Measurements from ENCODE around the gene HMCN1. TPM values are rescaled to one million over a fixed set of nuclear protein-coding genes. Genes with fewer than 3 reads are reported as not detected.

Gene HMCN1
- total RNA-seq, 4 donors from 2014 or later, result 53.0 to 87.9 (median 76.8) TPM

DNA sequence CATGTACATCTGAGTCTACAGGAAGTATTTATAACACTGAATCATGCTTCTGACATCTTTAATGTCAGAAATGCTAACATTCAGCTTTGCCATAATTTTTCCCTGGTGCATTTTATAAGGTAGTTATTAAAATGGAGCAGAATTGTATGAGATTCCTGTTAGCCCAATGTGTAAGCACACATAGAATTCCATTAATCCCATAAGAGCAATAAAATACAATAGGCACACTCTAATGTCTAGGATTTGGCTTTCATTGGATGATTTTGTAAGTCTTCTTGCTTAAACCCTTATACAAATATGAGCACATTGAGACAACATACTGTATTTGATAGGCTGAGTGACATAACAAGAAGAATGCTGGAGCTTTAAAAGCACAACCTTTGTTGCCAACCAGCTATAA lies 256.4 kb downstream of the HMCN1 start:
- no peak overlapping the region for H3K27ac ChIP-seq (replicated peaks in 1 of 4)
- no peaks in the 10 kb centered on the region for H3K27me3 ChIP-seq
- intact Hi-C loops (cut with DNase I), result no loop called here

DNA sequence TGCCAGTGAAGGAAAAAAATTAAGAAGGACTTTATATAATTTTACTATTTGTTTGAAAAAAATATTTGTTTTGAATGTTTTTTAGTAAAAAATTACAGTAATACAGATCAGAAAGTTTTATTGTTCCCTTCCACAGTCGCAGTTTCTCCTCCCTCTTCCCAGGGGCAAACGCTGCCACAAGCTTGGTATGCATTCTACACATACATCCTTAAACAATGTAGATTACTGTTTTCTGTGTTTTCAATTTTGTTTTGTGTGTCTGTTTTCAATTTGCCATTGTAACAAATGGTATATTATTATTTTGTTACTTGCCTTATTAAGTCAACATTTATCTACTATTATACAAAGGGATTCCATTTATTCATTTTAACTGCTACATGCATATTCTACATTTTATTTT lies 257.1 kb downstream of the HMCN1 start:
- no peak for DNase-seq (ENCODE audit: extremely low spot score)
- Histone ChIP-seq H3K27me3 (no peaks in the 10 kb centered on the region), H3K4me3 (no peak overlapping the region), H3K9me3 (no peaks in the 10 kb centered on the region), H3K4me1 (peaks cover 0 to 6% (median 2%) of the 10 kb centered on the region in 4 donors), H3K27ac (replicated peaks in 1 of 4) (no peak overlapping the region), H3K36me3 (peaks cover 0 to 19% (median 3%) of the 10 kb centered on the region in 4 donors)
- intact Hi-C loops (cut with DNase I), result no loop called here
- 85% methylated on average over 2 of the region's 2 CpGs for WGBS
- TF ChIP-seq EP300 (IDR thresholded peaks at IDR 0.05), result no peak
- TF ChIP-seq, protein P1, sequence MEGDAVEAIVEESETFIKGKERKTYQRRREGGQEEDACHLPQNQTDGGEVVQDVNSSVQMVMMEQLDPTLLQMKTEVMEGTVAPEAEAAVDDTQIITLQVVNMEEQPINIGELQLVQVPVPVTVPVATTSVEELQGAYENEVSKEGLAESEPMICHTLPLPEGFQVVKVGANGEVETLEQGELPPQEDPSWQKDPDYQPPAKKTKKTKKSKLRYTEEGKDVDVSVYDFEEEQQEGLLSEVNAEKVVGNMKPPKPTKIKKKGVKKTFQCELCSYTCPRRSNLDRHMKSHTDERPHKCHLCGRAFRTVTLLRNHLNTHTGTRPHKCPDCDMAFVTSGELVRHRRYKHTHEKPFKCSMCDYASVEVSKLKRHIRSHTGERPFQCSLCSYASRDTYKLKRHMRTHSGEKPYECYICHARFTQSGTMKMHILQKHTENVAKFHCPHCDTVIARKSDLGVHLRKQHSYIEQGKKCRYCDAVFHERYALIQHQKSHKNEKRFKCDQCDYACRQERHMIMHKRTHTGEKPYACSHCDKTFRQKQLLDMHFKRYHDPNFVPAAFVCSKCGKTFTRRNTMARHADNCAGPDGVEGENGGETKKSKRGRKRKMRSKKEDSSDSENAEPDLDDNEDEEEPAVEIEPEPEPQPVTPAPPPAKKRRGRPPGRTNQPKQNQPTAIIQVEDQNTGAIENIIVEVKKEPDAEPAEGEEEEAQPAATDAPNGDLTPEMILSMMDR (IDR thresholded peaks at IDR 0.05), result no peak
- TF ChIP-seq POLR2A (IDR thresholded peaks at IDR 0.05; ENCODE audit: low read depth), result no peak
- no peak for TF ChIP-seq POLR2AphosphoS5 (IDR thresholded peaks at IDR 0.05)

More for the DNA sequence above, 256.4 kb downstream of the HMCN1 start:
- H3K4me1 ChIP-seq, result peaks cover 0 to 12% (median 7%) of the 10 kb centered on the region in 4 donors
- peaks cover 0 to 19% (median 3%) of the 10 kb centered on the region in 4 donors for H3K36me3 ChIP-seq
- TF ChIP-seq, protein P1 (IDR thresholded peaks at IDR 0.05), result no peak
- no peak for DNase-seq (ENCODE audit: extremely low spot score)
- H3K4me3 ChIP-seq, result no peak overlapping the region
- no peaks in the 10 kb centered on the region for H3K9me3 ChIP-seq

DNA sequence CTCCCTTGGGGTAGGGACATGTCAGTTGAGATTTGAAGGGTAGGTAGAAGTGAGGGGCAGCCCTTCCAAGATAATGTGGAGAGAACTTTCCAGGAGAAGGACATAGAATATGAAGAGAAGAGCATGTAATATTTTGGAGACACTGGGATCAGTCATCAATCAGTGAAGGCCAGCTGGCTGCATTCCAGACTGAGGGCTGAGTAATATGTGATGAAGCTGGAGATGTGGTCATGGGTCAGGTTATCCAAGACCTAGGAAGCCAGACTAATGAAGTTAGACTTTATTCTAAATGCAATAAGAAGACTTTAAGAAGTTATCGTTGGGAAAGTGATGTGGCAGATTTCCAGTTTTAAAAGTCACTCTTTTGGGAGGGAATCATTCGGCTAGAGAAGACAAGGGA lies 262.0 kb downstream of the HMCN1 start:
- H3K4me1 ChIP-seq, result peaks cover 0 to 10% (median 8%) of the 10 kb centered on the region in 4 donors
- no peak overlapping the region for H3K4me3 ChIP-seq
- no peaks in the 10 kb centered on the region for H3K9me3 ChIP-seq
- WGBS, result 58% methylated on average over 2 of the region's 2 CpGs
- no peak for TF ChIP-seq POLR2AphosphoS5 (IDR thresholded peaks at IDR 0.05)
- no peak for TF ChIP-seq EP300 (IDR thresholded peaks at IDR 0.05)
- no peak for TF ChIP-seq POLR2A (IDR thresholded peaks at IDR 0.05; ENCODE audit: low read depth)
- TF ChIP-seq, protein P1 (IDR thresholded peaks at IDR 0.05), result no peak
- no peak overlapping the region for H3K27ac ChIP-seq (replicated peaks in 1 of 4)
- H3K36me3 ChIP-seq, result peaks cover 0 to 10% (median 0%) of the 10 kb centered on the region in 4 donors
- DNase-seq (ENCODE audit: extremely low spot score), result no peak
- intact Hi-C loops (cut with DNase I), result no loop called here
- no peaks in the 10 kb centered on the region for H3K27me3 ChIP-seq

DNA sequence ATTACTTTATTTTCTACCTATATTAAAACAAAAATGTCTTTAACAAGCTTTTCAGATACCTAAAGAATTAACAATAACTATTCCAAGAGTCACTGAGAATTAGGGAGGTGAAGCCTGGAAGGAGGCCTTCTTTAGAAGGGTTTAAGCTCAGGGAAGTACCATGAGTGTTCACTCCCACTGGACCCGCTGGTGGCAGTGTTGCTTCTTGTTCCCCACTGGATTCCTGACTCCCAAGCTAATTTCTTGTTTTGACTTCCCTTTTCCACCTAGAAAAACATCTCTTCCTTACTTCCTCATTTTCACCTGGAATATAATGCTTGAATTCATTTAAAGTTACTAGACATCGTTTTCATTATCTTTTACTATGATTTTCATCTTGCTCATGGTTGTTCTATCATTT lies 264.2 kb downstream of the HMCN1 start:
- H3K27me3 ChIP-seq, result no peaks in the 10 kb centered on the region
- WGBS, result 82% methylated on average over 2 of the region's 2 CpGs
- H3K4me1 ChIP-seq, result peaks cover 0 to 10% (median 8%) of the 10 kb centered on the region in 4 donors
- H3K27ac ChIP-seq (replicated peaks in 1 of 4), result peak overlapping the region in 2 of 4 donors; percentile 28 to 40
- TF ChIP-seq EP300 (IDR thresholded peaks at IDR 0.05), result no peak
- no peak for TF ChIP-seq POLR2AphosphoS5 (IDR thresholded peaks at IDR 0.05)
- no peak for TF ChIP-seq POLR2A (IDR thresholded peaks at IDR 0.05; ENCODE audit: low read depth)
- TF ChIP-seq, protein P1 (IDR thresholded peaks at IDR 0.05), result no peak
- H3K36me3 ChIP-seq, result peaks cover 0 to 18% (median 0%) of the 10 kb centered on the region in 4 donors
- H3K4me3 ChIP-seq, result no peak overlapping the region
- intact Hi-C loops (cut with DNase I), result no loop called here
- no peak for DNase-seq (ENCODE audit: extremely low spot score)
- no peaks in the 10 kb centered on the region for H3K9me3 ChIP-seq

DNA sequence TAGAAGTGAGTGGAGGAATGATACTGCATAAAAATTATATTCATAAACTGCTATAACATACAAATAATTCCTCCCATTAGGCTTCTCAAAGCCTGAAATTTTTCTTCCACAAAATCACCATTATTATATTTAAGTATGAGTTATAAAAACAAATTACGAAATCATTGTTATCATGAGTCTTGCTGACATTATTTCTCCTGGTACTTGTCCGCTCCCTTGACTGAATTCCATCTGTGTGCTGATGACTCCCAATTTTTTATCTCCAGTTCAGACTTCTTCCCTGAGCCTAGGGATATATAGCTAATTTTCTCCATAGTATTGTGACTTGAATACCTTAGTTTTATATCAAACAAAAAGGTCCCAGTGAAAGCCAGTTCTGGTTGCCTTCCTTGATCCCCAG lies 268.2 kb downstream of the HMCN1 start:
- WGBS, result 83% methylated on average over 2 of the region's 2 CpGs
- no peak for DNase-seq (ENCODE audit: extremely low spot score)
- Histone ChIP-seq H3K9me3 (no peaks in the 10 kb centered on the region), H3K4me3 (no peak overlapping the region), H3K4me1 (peaks cover 0 to 10% (median 8%) of the 10 kb centered on the region in 4 donors), H3K36me3 (peaks cover 0 to 16% (median 0%) of the 10 kb centered on the region in 4 donors), H3K27ac (replicated peaks in 1 of 4) (no peak overlapping the region), H3K27me3 (no peaks in the 10 kb centered on the region)
- intact Hi-C loops (cut with DNase I), result no loop called here
- TF ChIP-seq, protein P1 (IDR thresholded peaks at IDR 0.05), result no peak
- no peak for TF ChIP-seq POLR2A (IDR thresholded peaks at IDR 0.05; ENCODE audit: low read depth)
- TF ChIP-seq POLR2AphosphoS5 (IDR thresholded peaks at IDR 0.05), result no peak
- no peak for TF ChIP-seq EP300 (IDR thresholded peaks at IDR 0.05)

Data from esophagus muscularis mucosa (tissue), 4 donors.